ENCODE results near the gene PLA2G4A.

The PLA2G4A gene

DNA sequence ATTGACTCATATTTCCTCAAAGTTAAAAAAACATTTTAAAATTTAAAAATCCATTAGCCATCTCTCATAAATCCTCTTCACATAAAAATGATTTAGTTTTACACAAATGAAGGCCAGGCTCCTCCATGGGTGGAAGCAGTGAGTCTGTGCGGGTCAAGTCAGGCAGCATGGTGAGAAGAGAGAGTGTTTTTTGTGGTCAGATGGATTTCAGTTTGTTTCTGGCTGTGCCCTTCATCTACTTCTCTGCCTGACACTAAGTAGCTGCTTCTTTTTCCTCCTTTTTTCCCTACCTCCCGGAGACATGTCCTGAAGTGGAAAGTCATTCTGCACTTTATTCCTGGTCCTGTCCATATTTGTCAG, 10.3 kb downstream of the PLA2G4A start:
- no peak for DNase-seq (ENCODE audit: low read depth in 1 of 2, low spot score in 1 of 2)
- in situ Hi-C loops (cut with HindIII; ENCODE audit: low pct_unique_long_range_greater_than_20kb, low sequenced_read_pairs), result no loop called here
- no peak for TF ChIP-seq JUND (IDR thresholded peaks at IDR 0.05; ENCODE audit: low read depth)

- DNase-seq (ENCODE audit: low read depth in 1 of 2, low spot score in 1 of 2), result peak; percentile 17 to 89
- TF ChIP-seq JUND (IDR thresholded peaks at IDR 0.05; ENCODE audit: low read depth), result no peak
- in situ Hi-C loops (cut with HindIII; ENCODE audit: low pct_unique_long_range_greater_than_20kb, low sequenced_read_pairs), result no loop called here
Measured at GRCh38 chr1:186841599-186841998, 12.8 kb downstream of the PLA2G4A start.

DNA sequence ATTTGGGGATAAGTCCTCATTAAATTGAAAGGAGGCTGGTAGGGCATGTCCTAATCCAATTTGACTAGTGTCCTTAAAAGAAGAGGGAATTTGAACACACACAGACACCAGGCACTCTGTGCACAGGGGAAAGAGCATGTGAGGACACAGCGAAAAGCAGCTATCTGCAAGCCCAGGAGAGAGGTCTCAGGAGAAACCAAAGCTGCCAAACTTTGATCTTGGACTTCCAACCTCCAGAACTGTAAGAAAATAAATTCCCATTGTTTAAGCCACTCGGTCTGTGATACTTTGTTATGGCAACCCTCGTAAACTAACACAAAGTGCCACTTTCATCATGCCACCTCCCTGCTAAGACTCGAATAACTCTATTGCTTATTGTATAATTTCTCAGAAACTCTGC, 13.8 kb downstream of the PLA2G4A start:
- no peak for DNase-seq (ENCODE audit: low read depth in 1 of 2, low spot score in 1 of 2)
- in situ Hi-C loops (cut with HindIII; ENCODE audit: low pct_unique_long_range_greater_than_20kb, low sequenced_read_pairs), result no loop called here
- no peak for TF ChIP-seq JUND (IDR thresholded peaks at IDR 0.05; ENCODE audit: low read depth)

DNA sequence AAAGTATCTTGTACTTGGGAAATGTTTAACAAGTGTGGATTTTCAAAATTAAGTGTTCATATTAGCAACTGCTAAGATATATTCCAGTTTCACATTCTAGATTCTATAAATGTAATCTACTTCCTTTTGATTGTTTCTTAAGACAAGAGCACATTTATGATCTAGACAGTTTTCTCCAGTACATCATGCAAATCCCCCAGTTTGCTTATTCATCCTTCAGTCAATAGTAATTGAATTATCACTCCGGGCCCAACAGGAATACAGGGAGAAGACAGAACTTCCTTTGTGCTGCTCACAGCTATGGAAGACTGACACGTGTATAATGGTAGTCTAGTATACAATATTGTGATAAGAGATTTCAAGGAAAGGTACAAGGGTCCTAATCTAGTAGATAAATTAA, 14.5 kb downstream of the PLA2G4A start:
- no peak for TF ChIP-seq JUND (IDR thresholded peaks at IDR 0.05; ENCODE audit: low read depth)
- DNase-seq (ENCODE audit: low read depth in 1 of 2, low spot score in 1 of 2), result no peak
- in situ Hi-C loops (cut with HindIII; ENCODE audit: low pct_unique_long_range_greater_than_20kb, low sequenced_read_pairs), result no loop called here

GRCh38 chr1:186843931-186844330, 15.2 kb downstream of the PLA2G4A start:
- no peak for TF ChIP-seq JUND (IDR thresholded peaks at IDR 0.05; ENCODE audit: low read depth)
- in situ Hi-C loops (cut with HindIII; ENCODE audit: low pct_unique_long_range_greater_than_20kb, low sequenced_read_pairs), result no loop called here
- DNase-seq (ENCODE audit: low read depth in 1 of 2, low spot score in 1 of 2), result no peak

- DNase-seq (ENCODE audit: low read depth in 1 of 2, low spot score in 1 of 2), result no peak
- in situ Hi-C loops (cut with HindIII; ENCODE audit: low pct_unique_long_range_greater_than_20kb, low sequenced_read_pairs), result no loop called here
- TF ChIP-seq JUND (IDR thresholded peaks at IDR 0.05; ENCODE audit: low read depth), result no peak
Measured at GRCh38 chr1:186845576-186846210, 16.9 kb downstream of the PLA2G4A start.

DNA sequence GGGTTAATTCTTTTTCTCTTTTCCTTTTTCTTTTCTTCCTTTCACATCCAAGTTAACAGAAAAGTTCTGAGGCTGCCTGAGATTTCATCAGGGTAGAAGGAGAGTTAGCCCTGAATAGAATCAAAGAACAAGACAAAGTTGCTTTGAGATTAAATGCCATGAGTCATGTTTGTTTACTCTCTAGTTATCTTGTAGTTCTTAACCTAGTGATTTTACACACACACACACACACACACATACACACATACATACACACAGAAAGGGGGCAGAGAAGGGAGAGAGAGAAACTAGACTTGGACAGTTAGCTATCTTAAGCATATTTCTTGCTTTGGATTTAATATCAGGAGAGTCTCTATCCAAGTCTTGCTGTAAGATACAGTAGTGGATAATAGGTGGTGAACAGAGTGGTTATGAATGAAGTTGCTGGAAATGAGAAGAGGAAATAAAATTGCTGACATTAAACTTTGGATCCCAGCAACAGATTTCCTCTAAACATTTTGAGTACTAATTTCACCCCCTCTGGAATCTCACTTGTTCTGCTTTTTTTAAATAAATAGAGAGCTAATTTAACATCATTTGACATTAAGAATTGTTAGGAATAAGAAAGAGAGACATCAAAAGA, 19.9 kb downstream of the PLA2G4A start:
- in situ Hi-C loops (cut with HindIII; ENCODE audit: low pct_unique_long_range_greater_than_20kb, low sequenced_read_pairs), result no loop called here
- no peak for DNase-seq (ENCODE audit: low read depth in 1 of 2, low spot score in 1 of 2)
- no peak for TF ChIP-seq JUND (IDR thresholded peaks at IDR 0.05; ENCODE audit: low read depth)

DNA sequence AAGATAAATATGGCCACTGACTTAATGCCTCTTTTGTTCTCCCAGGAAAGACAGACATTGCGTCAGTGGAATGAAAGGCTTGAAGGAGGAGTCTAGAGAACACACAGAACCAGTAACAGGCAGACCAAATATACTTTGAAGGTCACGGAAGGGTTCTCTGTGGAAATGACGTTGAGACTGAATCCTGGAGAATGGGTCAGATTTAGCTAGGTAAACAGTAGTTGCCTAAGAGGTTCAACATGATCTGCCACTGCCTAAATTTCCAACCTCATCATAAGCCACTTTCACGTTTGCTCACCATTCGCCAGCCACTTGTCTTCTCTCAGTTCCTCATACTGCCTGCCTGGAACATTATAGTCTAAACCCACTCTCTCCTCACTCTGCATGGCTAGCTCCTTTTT, 20.5 kb downstream of the PLA2G4A start:
- DNase-seq (ENCODE audit: low read depth in 1 of 2, low spot score in 1 of 2), result peak in 1 of 2 experiments; percentile 40
- in situ Hi-C loops (cut with HindIII; ENCODE audit: low pct_unique_long_range_greater_than_20kb, low sequenced_read_pairs), result no loop called here
- no peak for TF ChIP-seq JUND (IDR thresholded peaks at IDR 0.05; ENCODE audit: low read depth)

GRCh38 chr1:186849826-186850225, 21.1 kb downstream of the PLA2G4A start:
- no peak for TF ChIP-seq JUND (IDR thresholded peaks at IDR 0.05; ENCODE audit: low read depth)
- DNase-seq (ENCODE audit: low read depth in 1 of 2, low spot score in 1 of 2), result no peak
- in situ Hi-C loops (cut with HindIII; ENCODE audit: low pct_unique_long_range_greater_than_20kb, low sequenced_read_pairs), result no loop called here

DNA sequence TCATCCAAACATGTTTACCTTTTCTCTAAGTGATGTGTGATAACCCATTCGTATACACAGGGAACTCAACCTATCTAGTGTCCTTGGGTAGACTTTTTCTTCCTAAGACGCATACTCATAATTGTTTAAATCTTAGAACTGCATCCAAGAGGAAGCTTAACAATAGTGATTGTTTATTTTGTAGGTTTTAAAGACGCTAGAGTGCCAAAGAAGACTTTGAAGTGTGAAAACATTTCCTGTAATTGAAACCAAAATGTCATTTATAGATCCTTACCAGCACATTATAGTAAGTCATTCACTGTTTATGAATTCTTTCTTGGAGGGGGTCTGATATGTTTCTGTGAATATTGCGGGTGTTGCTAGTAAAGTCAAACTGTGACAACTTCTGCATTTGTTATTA, 25.4 kb downstream of the PLA2G4A start:
- TF ChIP-seq JUND (IDR thresholded peaks at IDR 0.05; ENCODE audit: low read depth), result no peak
- no peak for DNase-seq (ENCODE audit: low read depth in 1 of 2, low spot score in 1 of 2)
- in situ Hi-C loops (cut with HindIII; ENCODE audit: low pct_unique_long_range_greater_than_20kb, low sequenced_read_pairs), result no loop called here

GRCh38 chr1:186858923-186859322, 30.2 kb downstream of the PLA2G4A start:
- no peak for TF ChIP-seq JUND (IDR thresholded peaks at IDR 0.05; ENCODE audit: low read depth)
- no peak for DNase-seq (ENCODE audit: low read depth in 1 of 2, low spot score in 1 of 2)
- in situ Hi-C loops (cut with HindIII; ENCODE audit: low pct_unique_long_range_greater_than_20kb, low sequenced_read_pairs), result no loop called here

DNA sequence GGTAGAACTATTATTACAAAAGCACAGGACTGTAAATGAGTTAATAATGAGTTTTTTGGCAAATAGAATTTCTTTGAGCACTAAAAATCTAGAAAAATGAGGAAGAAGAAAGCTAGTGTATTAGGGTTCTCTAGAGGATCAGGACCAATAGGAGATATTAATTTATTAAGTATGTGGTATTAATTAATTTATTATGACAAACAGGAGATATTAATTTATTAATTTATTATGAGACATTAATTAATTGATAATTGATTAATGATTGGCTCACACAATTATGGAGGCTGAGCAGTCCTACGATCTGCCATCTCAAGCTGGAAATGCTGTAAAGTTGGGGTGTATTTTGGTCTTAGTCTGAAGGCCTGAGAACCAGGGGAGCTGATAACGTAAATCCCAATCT, 31.2 kb downstream of the PLA2G4A start:
- in situ Hi-C loops (cut with HindIII; ENCODE audit: low pct_unique_long_range_greater_than_20kb, low sequenced_read_pairs), result no loop called here
- DNase-seq (ENCODE audit: low read depth in 1 of 2, low spot score in 1 of 2), result no peak
- TF ChIP-seq JUND (IDR thresholded peaks at IDR 0.05; ENCODE audit: low read depth), result no peak

DNA sequence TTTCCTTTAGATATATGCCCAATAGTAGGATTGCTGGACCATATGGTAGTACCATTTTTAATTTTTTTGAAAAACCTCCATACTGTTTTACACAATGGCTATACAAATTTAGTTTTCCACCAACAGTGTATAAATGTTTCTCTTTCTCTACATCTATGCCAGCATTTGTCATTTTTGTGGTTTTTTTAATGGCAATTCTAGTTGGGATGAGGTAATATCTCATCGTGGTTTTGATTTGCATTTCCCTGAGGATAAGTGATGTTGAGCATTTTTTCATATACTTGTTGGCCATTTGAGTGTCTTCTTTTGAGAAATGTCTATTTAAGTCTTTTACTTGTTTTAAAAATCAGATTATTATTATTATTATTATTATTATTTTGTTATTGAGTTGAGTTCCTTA, 35.5 kb downstream of the PLA2G4A start:
- in situ Hi-C loops (cut with HindIII; ENCODE audit: low pct_unique_long_range_greater_than_20kb, low sequenced_read_pairs), result no loop called here
- no peak for TF ChIP-seq JUND (IDR thresholded peaks at IDR 0.05; ENCODE audit: low read depth)
- no peak for DNase-seq (ENCODE audit: low read depth in 1 of 2, low spot score in 1 of 2)

GRCh38 chr1:186865253-186865652, 36.5 kb downstream of the PLA2G4A start:
- no peak for DNase-seq (ENCODE audit: low read depth in 1 of 2, low spot score in 1 of 2)
- in situ Hi-C loops (cut with HindIII; ENCODE audit: low pct_unique_long_range_greater_than_20kb, low sequenced_read_pairs), result no loop called here
- no peak for TF ChIP-seq JUND (IDR thresholded peaks at IDR 0.05; ENCODE audit: low read depth)

All from T47D (cell line).